GM20000 (cell line): Measurements from ENCODE around the gene DCTN4.

Experiments used
- DNase-seq: peaks from one replicate; pipeline ENCODE4 v3.0.0; 2012; ENCODE audit warnings: low spot score
- CTCF ChIP-seq: IDR thresholded peaks from 2 replicates; pipeline ENCODE4 v1.5.1; 2012; ENCODE audit warnings: mild to moderate bottlenecking, control low read depth; ENCODE audit errors: extremely low read depth, missing control alignments

Gene DCTN4

GRCh38 chr5:150700246-150700593 lies 58.6 kb downstream of the DCTN4 start:
- no peak for DNase-seq
- no peak for TF ChIP-seq CTCF

GRCh38 chr5:150694612-150695011 lies 64.2 kb downstream of the DCTN4 start:
- no peak for DNase-seq
- no peak for TF ChIP-seq CTCF

- no peak for DNase-seq
- no peak for TF ChIP-seq CTCF
Measured at GRCh38 chr5:150692276-150692675, 66.5 kb downstream of the DCTN4 start.

- DNase-seq = no peak
- TF ChIP-seq CTCF = no peak
Measured at GRCh38 chr5:150690760-150691159, 68.1 kb downstream of the DCTN4 start.

- TF ChIP-seq CTCF = no peak
- DNase-seq = no peak
Measured at GRCh38 chr5:150689120-150689519, 69.7 kb downstream of the DCTN4 start.

GRCh38 chr5:150676578-150676977 lies 82.2 kb downstream of the DCTN4 start:
- no peak for TF ChIP-seq CTCF
- DNase-seq = no peak

- no peak for DNase-seq
- no peak for TF ChIP-seq CTCF
Measured at GRCh38 chr5:150675069-150675468, 83.7 kb downstream of the DCTN4 start.
